Measurements from ENCODE around the gene WRNIP1. TPM values are rescaled to one million over a fixed set of nuclear protein-coding genes. Genes with fewer than 3 reads are reported as not detected.
"Not testable (repeated sequence)": the region's sequence is repeated elsewhere in the genome, so short reads cannot be mapped to it uniquely, and the experiment has no call there.

WRNIP1 gene
- total and polyA plus RNA-seq, 4 donors: 35.9 to 78.0 (median 67.1) TPM

DNA sequence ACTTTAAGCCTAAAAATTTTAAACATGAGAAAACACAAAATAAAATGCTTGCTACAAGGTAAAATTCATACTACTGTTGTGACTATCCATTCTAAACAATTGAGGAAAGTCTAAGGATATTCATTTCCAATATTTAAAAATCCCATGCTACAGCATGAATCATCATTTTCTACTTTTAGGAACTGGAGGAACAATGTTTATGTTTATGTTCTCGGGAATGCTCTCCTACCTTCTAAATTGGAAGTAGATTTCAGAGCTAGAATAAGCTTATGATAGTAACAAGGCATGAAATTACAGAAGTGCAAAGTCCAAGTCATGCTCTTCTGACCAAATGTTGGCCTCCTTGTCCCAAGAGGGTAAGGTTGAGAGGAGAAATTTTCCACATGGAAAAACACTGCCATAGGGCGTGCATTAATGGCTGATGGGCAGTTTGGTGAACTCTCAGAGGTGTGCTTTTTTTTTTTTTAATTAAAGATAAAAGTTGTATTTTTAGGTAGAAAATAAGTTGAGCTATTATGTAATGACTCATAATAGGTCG is 8.4 kb upstream of the WRNIP1 start:
- no peak overlapping the region for H3K27ac ChIP-seq (ENCODE audit: low read depth, low read length)
- H3K27me3 ChIP-seq (ENCODE audit: control insufficient read depth, insufficient read depth, low read length): peaks cover 3% of the 10 kb centered on the region
- DNase-seq (ENCODE audit: low read depth in 4 of 6, low spot score in 6 of 6): no peak
- no peak overlapping the region for H3K4me3 ChIP-seq (ENCODE audit: low read depth, low read length)
- no peaks in the 10 kb centered on the region for H3K9me3 ChIP-seq (ENCODE audit: control insufficient read depth, insufficient read depth, low read length)
- 100% methylated on average over 1 of the region's 3 CpGs for WGBS (ENCODE audit: insufficient coverage)
- H3K4me1 ChIP-seq (ENCODE audit: control insufficient read depth, insufficient read depth, low read length): no peaks in the 10 kb centered on the region
- no peaks in the 10 kb centered on the region for H3K36me3 ChIP-seq (ENCODE audit: control insufficient read depth, insufficient read depth, low read length)

DNA sequence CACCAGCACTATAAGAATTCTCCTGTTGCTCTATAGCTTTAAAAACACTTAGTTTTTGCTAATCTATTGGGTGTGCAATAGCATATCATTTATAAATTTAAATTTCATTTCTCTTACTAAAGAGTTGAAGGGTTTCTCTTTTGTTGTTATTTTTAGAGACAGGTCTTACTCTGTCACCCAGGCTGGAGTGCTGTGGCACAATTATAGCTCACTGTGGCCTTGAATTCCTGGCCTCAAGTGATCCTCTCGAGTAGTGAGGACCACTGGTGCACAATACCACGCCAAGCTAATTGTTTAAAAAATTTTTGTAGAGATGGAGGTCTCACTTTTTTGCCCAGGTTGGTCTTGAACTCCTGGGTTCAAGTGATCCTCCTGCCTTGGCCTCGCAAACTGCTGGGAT is 6.2 kb upstream of the WRNIP1 start:
- no peak overlapping the region for H3K27ac ChIP-seq (ENCODE audit: low read depth, low read length)
- H3K9me3 ChIP-seq (ENCODE audit: control insufficient read depth, insufficient read depth, low read length): no peaks in the 10 kb centered on the region
- WGBS (ENCODE audit: insufficient coverage): 83% methylated on average over 2 of the region's 3 CpGs
- no peak overlapping the region for H3K4me3 ChIP-seq (ENCODE audit: low read depth, low read length)
- DNase-seq (ENCODE audit: low read depth in 4 of 6, low spot score in 6 of 6): no peak
- peaks cover 4% of the 10 kb centered on the region for H3K36me3 ChIP-seq (ENCODE audit: control insufficient read depth, insufficient read depth, low read length)
- H3K4me1 ChIP-seq (ENCODE audit: control insufficient read depth, insufficient read depth, low read length): peaks cover 2% of the 10 kb centered on the region
- no peaks in the 10 kb centered on the region for H3K27me3 ChIP-seq (ENCODE audit: control insufficient read depth, insufficient read depth, low read length)

DNA sequence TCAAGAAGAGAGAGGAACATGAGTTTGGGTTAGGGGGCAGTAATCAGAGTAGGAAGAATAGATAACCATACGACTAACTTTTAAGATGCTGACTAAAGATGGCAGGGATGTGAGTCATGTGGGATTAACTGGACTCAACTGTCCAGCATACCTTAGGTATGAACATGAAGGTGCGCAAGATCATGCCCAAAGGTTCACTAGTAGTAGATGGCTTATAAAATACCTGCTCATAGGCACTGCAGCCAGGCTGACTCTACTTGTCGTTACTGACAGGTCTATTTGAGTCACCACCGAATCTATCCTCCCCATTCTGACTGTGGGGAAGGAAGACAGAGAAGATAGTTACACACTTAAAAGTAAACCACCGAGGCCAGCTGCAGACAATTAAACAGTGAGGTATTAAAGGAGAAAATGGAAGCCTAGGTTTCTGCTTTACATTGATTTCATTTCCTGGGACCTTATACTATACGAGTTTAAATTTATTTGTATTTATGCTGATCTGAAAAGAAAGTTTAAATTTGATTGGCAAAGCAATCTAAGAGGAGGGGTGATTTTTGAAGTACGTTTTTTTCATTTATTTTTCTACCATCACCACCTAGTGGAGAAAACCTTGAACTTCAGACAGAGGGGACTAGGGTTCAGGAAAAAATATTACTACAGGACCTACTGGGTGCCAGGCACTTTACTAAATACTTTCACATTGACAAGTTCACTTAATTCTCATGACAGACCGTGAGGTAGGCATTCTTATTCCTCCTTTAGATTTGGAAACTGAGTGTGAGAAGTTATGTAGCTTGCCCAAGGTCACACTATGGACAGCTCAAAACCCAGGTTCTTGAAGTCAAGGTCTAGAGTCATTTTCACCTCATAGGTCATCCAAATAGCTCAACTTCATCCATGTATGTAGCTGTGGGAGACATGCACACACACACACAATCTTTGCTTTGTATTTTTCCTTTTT is 4.0 kb upstream of the WRNIP1 start:
- Histone ChIP-seq H3K27me3 (ENCODE audit: control insufficient read depth, insufficient read depth, low read length) (no peaks in the 10 kb centered on the region), H3K4me3 (ENCODE audit: low read depth, low read length) (no peak overlapping the region), H3K9me3 (ENCODE audit: control insufficient read depth, insufficient read depth, low read length) (no peaks in the 10 kb centered on the region), H3K27ac (ENCODE audit: low read depth, low read length) (no peak overlapping the region), H3K36me3 (ENCODE audit: control insufficient read depth, insufficient read depth, low read length) (peaks cover 4% of the 10 kb centered on the region), H3K4me1 (ENCODE audit: control insufficient read depth, insufficient read depth, low read length) (peaks cover 6% of the 10 kb centered on the region)
- 100% methylated on average over 1 of the region's 8 CpGs for WGBS (ENCODE audit: insufficient coverage)
- DNase-seq (ENCODE audit: low read depth in 4 of 6, low spot score in 6 of 6): no peak

GRCh38 chr6:2762868-2763267 is 2.3 kb upstream of the WRNIP1 start:
- no CpG with 5 or more reads among the region's 4 CpGs for WGBS (ENCODE audit: insufficient coverage)
- H3K27me3 ChIP-seq (ENCODE audit: control insufficient read depth, insufficient read depth, low read length); H3K27ac ChIP-seq (ENCODE audit: low read depth, low read length); H3K9me3 ChIP-seq (ENCODE audit: control insufficient read depth, insufficient read depth, low read length); H3K36me3 ChIP-seq (ENCODE audit: control insufficient read depth, insufficient read depth, low read length); DNase-seq (ENCODE audit: low read depth in 4 of 6, low spot score in 6 of 6); H3K4me3 ChIP-seq (ENCODE audit: low read depth, low read length): not testable (repeated sequence)
- peaks cover 14% of the 10 kb centered on the region for H3K4me1 ChIP-seq (ENCODE audit: control insufficient read depth, insufficient read depth, low read length)

- Histone ChIP-seq H3K27me3 (ENCODE audit: control insufficient read depth, insufficient read depth, low read length) (no peaks in the 10 kb centered on the region), H3K27ac (ENCODE audit: low read depth, low read length) (no peak overlapping the region), H3K9me3 (ENCODE audit: control insufficient read depth, insufficient read depth, low read length) (no peaks in the 10 kb centered on the region), H3K36me3 (ENCODE audit: control insufficient read depth, insufficient read depth, low read length) (peaks cover 4% of the 10 kb centered on the region), H3K4me3 (ENCODE audit: low read depth, low read length) (no peak overlapping the region), H3K4me1 (ENCODE audit: control insufficient read depth, insufficient read depth, low read length) (peaks cover 17% of the 10 kb centered on the region)
- DNase-seq (ENCODE audit: low read depth in 4 of 6, low spot score in 6 of 6): no peak
- WGBS (ENCODE audit: insufficient coverage): 96% methylated on average over 36 of the region's 36 CpGs
These were observed 1.8 kb upstream of the WRNIP1 start for GRCh38 chr6:2763345-2763841.

- Histone ChIP-seq H3K36me3 (ENCODE audit: control insufficient read depth, insufficient read depth, low read length) (peaks cover 4% of the 10 kb centered on the region), H3K27ac (ENCODE audit: low read depth, low read length) (peak overlapping the region; percentile 94), H3K4me3 (ENCODE audit: low read depth, low read length) (peak overlapping the region; percentile 70), H3K9me3 (ENCODE audit: control insufficient read depth, insufficient read depth, low read length) (no peaks in the 10 kb centered on the region), H3K27me3 (ENCODE audit: control insufficient read depth, insufficient read depth, low read length) (no peaks in the 10 kb centered on the region), H3K4me1 (ENCODE audit: control insufficient read depth, insufficient read depth, low read length) (peaks cover 17% of the 10 kb centered on the region)
- WGBS (ENCODE audit: insufficient coverage): 89% methylated on average over 19 of the region's 27 CpGs
- DNase-seq (ENCODE audit: low read depth in 4 of 6, low spot score in 6 of 6): peak in 1 of 6 donors; percentile 10
These were observed 1.2 kb upstream of the WRNIP1 start for GRCh38 chr6:2763876-2764540.

GRCh38 chr6:2764610-2765165 is 505 bp upstream of the WRNIP1 start:
- H3K27me3 ChIP-seq (ENCODE audit: control insufficient read depth, insufficient read depth, low read length): no peaks in the 10 kb centered on the region
- H3K36me3 ChIP-seq (ENCODE audit: control insufficient read depth, insufficient read depth, low read length): peaks cover 4% of the 10 kb centered on the region
- peak in 4 of 6 donors; percentile 43 to 96 (median 76) for DNase-seq (ENCODE audit: low read depth in 4 of 6, low spot score in 6 of 6)
- peak overlapping the region; percentile 70 for H3K4me3 ChIP-seq (ENCODE audit: low read depth, low read length)
- H3K9me3 ChIP-seq (ENCODE audit: control insufficient read depth, insufficient read depth, low read length): no peaks in the 10 kb centered on the region
- H3K27ac ChIP-seq (ENCODE audit: low read depth, low read length): peak overlapping the region; percentile 94
- peaks cover 17% of the 10 kb centered on the region for H3K4me1 ChIP-seq (ENCODE audit: control insufficient read depth, insufficient read depth, low read length)
- WGBS (ENCODE audit: insufficient coverage): 0% methylated on average over 32 of the region's 45 CpGs

GRCh38 chr6:2765896-2766766 is 938 bp downstream of the WRNIP1 start:
- peak overlapping the region; percentile 65 for H3K27ac ChIP-seq (ENCODE audit: low read depth, low read length)
- H3K9me3 ChIP-seq (ENCODE audit: control insufficient read depth, insufficient read depth, low read length): no peaks in the 10 kb centered on the region
- whole genome bisulfite sequencing (ENCODE audit: insufficient coverage): under 1% methylated on average over 89 of the region's 91 CpGs
- peak in 2 of 6 donors; percentile 58 to 59 for DNase-seq (ENCODE audit: low read depth in 4 of 6, low spot score in 6 of 6)
- H3K27me3 ChIP-seq (ENCODE audit: control insufficient read depth, insufficient read depth, low read length): no peaks in the 10 kb centered on the region
- H3K4me3 ChIP-seq (ENCODE audit: low read depth, low read length): peak overlapping the region; percentile 82
- peaks cover 7% of the 10 kb centered on the region for H3K36me3 ChIP-seq (ENCODE audit: control insufficient read depth, insufficient read depth, low read length)
- peaks cover 21% of the 10 kb centered on the region for H3K4me1 ChIP-seq (ENCODE audit: control insufficient read depth, insufficient read depth, low read length)
